Mesenchymal stem cell (in vitro differentiated cells and primary cell): ENCODE data around the gene CSF2RB. TPM values are rescaled to one million over a fixed set of nuclear protein-coding genes. Genes with fewer than 3 reads are reported as not detected.
A peak's percentile ranks its signal among the peaks of the same experiment; 100 is the strongest.

Source experiments
- DNase-seq: peaks from one replicate; pipeline ENCODE4 v3.0.0-alpha.2; 2013
- H2AFZ ChIP-seq: one replicate; pipeline ENCODE4 v1.6.1; 2013; ENCODE audit warnings: low read depth, mild to moderate bottlenecking, control low read depth, inconsistent platforms, low read length, moderate library complexity
- H2AK5ac ChIP-seq: 2 replicates; pipeline ENCODE4 v1.6.1; 2013; ENCODE audit warnings: low read length, moderate library complexity, mild to moderate bottlenecking, inconsistent platforms; ENCODE audit not compliant: severe bottlenecking
- H2BK120ac ChIP-seq: one replicate; pipeline ENCODE4 v1.6.1; 2013; ENCODE audit warnings: low read depth, mild to moderate bottlenecking, inconsistent platforms, low read length, moderate library complexity
- H2BK12ac ChIP-seq, 2 experiments: one replicate each; pipeline ENCODE4 v1.6.1; 2013; ENCODE audit warnings: inconsistent platforms in 2 of 2, low read length in 2 of 2, mild to moderate bottlenecking in 2 of 2, moderate library complexity in 2 of 2, control low read depth in 1 of 2
- H2BK15ac ChIP-seq: one replicate; pipeline ENCODE4 v1.6.1; 2013; ENCODE audit warnings: mild to moderate bottlenecking, low read depth, inconsistent platforms; ENCODE audit not compliant: poor library complexity, severe bottlenecking
- H2BK5ac ChIP-seq: 2 replicates; pipeline ENCODE4 v1.6.1; 2013; ENCODE audit warnings: low read depth, mild to moderate bottlenecking, low read length, control low read depth, inconsistent platforms; ENCODE audit not compliant: poor library complexity, severe bottlenecking
- H3K14ac ChIP-seq, 2 experiments: one replicate each; pipeline ENCODE4 v1.6.1; 2013; ENCODE audit warnings: inconsistent platforms in 2 of 2, low read length in 2 of 2, control low read depth in 1 of 2, mild to moderate bottlenecking in 1 of 2, moderate library complexity in 1 of 2
- H3K18ac ChIP-seq, 2 experiments: one replicate each; pipeline ENCODE4 v1.6.1; 2013; ENCODE audit warnings: inconsistent platforms in 2 of 2, low read length in 2 of 2, control low read depth in 1 of 2, low read depth in 1 of 2, mild to moderate bottlenecking in 1 of 2
- H3K23ac ChIP-seq, 2 experiments: one replicate each; pipeline ENCODE4 v1.6.1; 2013; ENCODE audit warnings: inconsistent platforms in 2 of 2, low read length in 2 of 2, mild to moderate bottlenecking in 2 of 2, moderate library complexity in 2 of 2, control low read depth in 1 of 2
- H3K27ac ChIP-seq: 2 replicates; pipeline ENCODE4 v1.5.1; 2013; ENCODE audit warnings: mild to moderate bottlenecking, moderate library complexity, low read length, control low read depth, inconsistent platforms; ENCODE audit not compliant: poor library complexity, severe bottlenecking
- H3K27me3 ChIP-seq, 2 experiments: 2 replicates each; pipeline versions ENCODE4 v1.6.1 to v1.7.0; 2013; ENCODE audit warnings: low read length in 2 of 2, mild to moderate bottlenecking in 2 of 2, moderate library complexity in 2 of 2, control low read depth in 1 of 2, inconsistent platforms in 1 of 2; ENCODE audit not compliant: control insufficient read depth in 1 of 2, insufficient read depth in 1 of 2
- H3K36me3 ChIP-seq, 2 experiments: 2 replicates each; pipeline versions ENCODE4 v1.6.1 to v1.7.0; 2013; ENCODE audit warnings: low read length in 2 of 2, control low read depth in 1 of 2, inconsistent platforms in 1 of 2, low read depth in 1 of 2, mild to moderate bottlenecking in 1 of 2; ENCODE audit not compliant: insufficient read depth in 2 of 2, control insufficient read depth in 1 of 2
- H3K4ac ChIP-seq, 2 experiments: one replicate each; pipeline ENCODE4 v1.6.1; 2013; ENCODE audit warnings: inconsistent platforms in 2 of 2, low read length in 2 of 2, mild to moderate bottlenecking in 2 of 2, moderate library complexity in 2 of 2, control low read depth in 1 of 2, low read depth in 1 of 2
- H3K4me1 ChIP-seq: 2 replicates; pipeline ENCODE4 v1.6.1; 2013; ENCODE audit warnings: low read depth, low read length, control low read depth; ENCODE audit not compliant: control insufficient read depth, insufficient read depth
- H3K4me2 ChIP-seq: 2 replicates; pipeline ENCODE4 v1.6.1; 2013; ENCODE audit warnings: low read length, mild to moderate bottlenecking, inconsistent platforms; ENCODE audit not compliant: poor library complexity, severe bottlenecking
- H3K4me3 ChIP-seq, 2 experiments: 2 replicates each; pipeline versions ENCODE4 v1.5.1 to v1.7.0; 2013; ENCODE audit warnings: low read length in 2 of 2, mild to moderate bottlenecking in 2 of 2, control low read depth in 1 of 2, low read depth in 1 of 2; ENCODE audit not compliant: insufficient read depth in 1 of 2
- H3K79me1 ChIP-seq: replicated peaks from 2 replicates; pipeline ENCODE4 v1.6.1; 2013; ENCODE audit warnings: mild to moderate bottlenecking, control low read depth, low read length, inconsistent platforms; ENCODE audit not compliant: poor library complexity, severe bottlenecking
- H3K9ac ChIP-seq: 2 replicates; pipeline ENCODE4 v1.7.0; 2013; ENCODE audit warnings: mild to moderate bottlenecking, low read length, moderate library complexity
- H3K9me3 ChIP-seq: 2 replicates; pipeline ENCODE4 v1.7.0; 2013; ENCODE audit warnings: mild to moderate bottlenecking, low read length; ENCODE audit not compliant: control insufficient read depth
- H4K8ac ChIP-seq: one replicate; pipeline ENCODE4 v1.6.1; 2013; ENCODE audit warnings: inconsistent platforms, mild to moderate bottlenecking, low read length, moderate library complexity
- H4K91ac ChIP-seq: one replicate; pipeline ENCODE4 v1.6.1; 2013; ENCODE audit warnings: mild to moderate bottlenecking, low read length, inconsistent platforms
- WGBS: methylation state at CpG from one replicate; pipeline ENCODE4 v1.1.7; 2013; ENCODE audit warnings: mixed read lengths; 5-methylcytosine and 5-hydroxymethylcytosine counted together
- polyA plus RNA-seq, 2 experiments: library from polyadenylated mRNA; stranded (reverse); fragments of 200-250 nt; gene quantifications; one replicate each; pipeline ENCODE4 v1.2.3, GENCODE V29; 2013

CSF2RB gene
- polyA plus RNA-seq (2013, experiment 1 of 2): not detected
- polyA plus RNA-seq (2013, experiment 2 of 2): not detected

DNA sequence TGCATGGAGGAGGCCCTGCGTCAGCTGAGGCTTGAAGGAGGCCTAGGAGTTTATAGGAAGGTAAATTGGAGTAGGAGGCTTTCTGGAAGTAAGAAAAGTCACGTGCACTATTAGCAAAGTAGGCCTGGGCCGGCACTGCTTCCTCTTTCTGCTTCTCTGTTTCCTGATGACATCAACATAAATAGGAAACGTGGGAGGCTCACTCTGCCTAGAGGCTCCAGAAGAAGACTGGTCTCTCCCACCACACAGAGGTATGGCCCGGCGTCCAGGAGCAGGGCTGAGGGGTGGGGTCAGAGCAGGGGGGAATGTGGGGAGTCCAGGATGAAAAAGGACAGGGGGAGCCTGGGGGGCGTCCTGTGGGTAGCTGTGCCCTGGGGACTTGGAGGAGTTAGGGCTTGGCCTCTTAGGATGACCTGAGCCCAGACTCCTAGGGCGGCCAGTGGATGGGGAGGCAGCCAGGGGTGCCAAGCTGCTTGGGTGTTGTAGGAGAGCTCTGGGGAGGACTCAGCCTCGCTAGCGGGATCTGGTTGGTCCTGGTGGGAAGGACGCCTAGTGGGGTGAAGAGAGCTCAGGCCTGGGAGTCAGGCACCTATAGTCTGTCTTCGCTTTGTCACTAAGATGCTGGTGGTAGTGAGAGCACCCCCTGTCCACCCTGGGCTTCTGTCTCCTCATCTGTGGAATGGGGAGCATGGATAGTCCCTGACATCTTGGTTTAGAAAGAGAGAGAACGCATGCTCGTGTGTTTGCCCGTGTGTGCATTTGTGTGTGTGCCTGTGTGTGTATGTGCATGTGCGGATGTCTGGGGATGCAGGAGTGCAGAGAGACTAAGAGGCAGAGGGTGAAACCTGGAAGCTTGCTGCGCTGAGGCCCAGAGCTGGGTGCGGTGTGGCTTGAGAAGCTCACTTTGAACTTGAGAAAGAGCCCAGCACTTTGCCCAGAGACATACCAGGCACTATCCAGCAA lies at the start of gene CSF2RB:
TSS of gene CSF2RB (plus strand) at position 202 of the 963 bp plus-strand sequence. CDS start 8,580 bp downstream, outside the sequence.
- Histone ChIP-seq H2AFZ (no peak within 1 kb of the TSS), H3K36me3 (no peaks in the 10 kb centered on the region), H3K14ac (no peak within 1 kb of the TSS), H3K9me3 (peaks cover 3% of the 10 kb centered on the region), H3K9ac (no peak within 1 kb of the TSS), H3K79me1 (no peaks in the 10 kb centered on the region), H3K4me1 (peaks cover 10% of the 10 kb centered on the region), H2BK12ac (no peak within 1 kb of the TSS), H3K18ac (no peak within 1 kb of the TSS), H2AK5ac (no peak within 1 kb of the TSS), H3K4me3 (no peak within 1 kb of the TSS), H4K91ac (no peak within 1 kb of the TSS), H3K27me3 (peaks cover 3 to 65% of the 10 kb centered on the region in 2 experiments), H3K4me2 (peak within 1 kb of the TSS; percentile 16), H3K23ac (peak within 1 kb of the TSS in 1 of 2 experiments; percentile 83), H2BK120ac (no peak within 1 kb of the TSS), H3K27ac (no peak within 1 kb of the TSS), H2BK5ac (no peak within 1 kb of the TSS), H4K8ac (no peak within 1 kb of the TSS), H2BK15ac (no peak within 1 kb of the TSS), H3K4ac (no peak within 1 kb of the TSS)
- WGBS: 76% methylated on average over 15 of the region's 18 CpGs
- no peak for DNase-seq

DNA sequence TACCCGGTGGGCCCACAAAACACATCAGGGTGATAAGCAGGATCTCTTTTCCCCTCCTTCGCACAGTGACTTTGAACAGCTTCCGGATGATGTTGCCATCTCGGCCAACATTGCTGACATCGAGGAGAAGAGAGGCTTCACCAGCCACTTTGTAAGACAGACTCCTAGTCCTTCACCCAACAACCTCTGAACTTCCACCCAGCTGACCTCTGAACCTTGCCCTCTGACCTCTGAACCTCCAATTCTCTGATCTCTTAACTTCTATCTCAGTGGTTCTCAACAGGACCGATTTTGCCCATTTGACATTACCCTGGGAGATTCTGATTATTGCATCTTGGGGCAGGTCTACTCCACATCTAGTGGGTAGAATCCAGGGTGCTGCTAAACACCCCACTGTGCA lies 49.4 kb upstream of the CSF2RB start:
- H3K14ac ChIP-seq: no peak overlapping the region
- H3K23ac ChIP-seq: no peak overlapping the region
- peaks cover 2% of the 10 kb centered on the region for H3K4me1 ChIP-seq
- H2BK15ac ChIP-seq: no peak overlapping the region
- H4K8ac ChIP-seq: no peak overlapping the region
- H2BK12ac ChIP-seq: no peak overlapping the region
- no peak overlapping the region for H2AFZ ChIP-seq
- H3K4ac ChIP-seq: no peak overlapping the region
- H2BK120ac ChIP-seq: no peak overlapping the region
- DNase-seq: no peak
- H3K9me3 ChIP-seq: no peaks in the 10 kb centered on the region
- H3K36me3 ChIP-seq: no peaks in the 10 kb centered on the region
- peaks cover 21 to 67% of the 10 kb centered on the region in 2 experiments for H3K27me3 ChIP-seq
- no peak overlapping the region for H4K91ac ChIP-seq
- WGBS: 91% methylated on average over 6 of the region's 6 CpGs
- H3K9ac ChIP-seq: no peak overlapping the region
- no peak overlapping the region for H2AK5ac ChIP-seq
- H2BK5ac ChIP-seq: no peak overlapping the region
- H3K4me2 ChIP-seq: no peak overlapping the region
- no peak overlapping the region for H3K27ac ChIP-seq
- no peak overlapping the region for H3K4me3 ChIP-seq
- H3K79me1 ChIP-seq: no peaks in the 10 kb centered on the region
- no peak overlapping the region for H3K18ac ChIP-seq

GRCh38 chr22:36864454-36865215 lies 48.8 kb upstream of the CSF2RB start:
- Histone ChIP-seq H2BK12ac (no peak overlapping the region), H3K4me3 (no peak overlapping the region), H3K4me2 (no peak overlapping the region), H3K4ac (no peak overlapping the region), H4K91ac (no peak overlapping the region), H4K8ac (no peak overlapping the region), H3K79me1 (no peaks in the 10 kb centered on the region), H2AK5ac (no peak overlapping the region), H3K23ac (no peak overlapping the region), H3K27me3 (peaks cover 24 to 67% of the 10 kb centered on the region in 2 experiments), H3K36me3 (no peaks in the 10 kb centered on the region), H3K4me1 (peaks cover 2% of the 10 kb centered on the region), H3K18ac (no peak overlapping the region), H3K14ac (no peak overlapping the region), H2AFZ (no peak overlapping the region), H2BK15ac (no peak overlapping the region), H3K27ac (no peak overlapping the region), H2BK120ac (no peak overlapping the region), H3K9ac (no peak overlapping the region), H3K9me3 (no peaks in the 10 kb centered on the region), H2BK5ac (no peak overlapping the region)
- DNase-seq: no peak
- 90% methylated on average over 14 of the region's 14 CpGs for WGBS

GRCh38 chr22:36865346-36865745 lies 48.1 kb upstream of the CSF2RB start:
- Histone ChIP-seq H3K4me2 (no peak overlapping the region), H3K27me3 (peaks cover 31 to 73% of the 10 kb centered on the region in 2 experiments), H3K9me3 (no peaks in the 10 kb centered on the region), H2BK12ac (no peak overlapping the region), H2AK5ac (no peak overlapping the region), H3K36me3 (no peaks in the 10 kb centered on the region), H2BK5ac (no peak overlapping the region), H3K23ac (peak overlapping the region in 1 of 2 experiments; percentile 53), H4K91ac (no peak overlapping the region), H3K4me1 (peaks cover 2% of the 10 kb centered on the region), H2BK15ac (no peak overlapping the region), H3K18ac (no peak overlapping the region), H3K27ac (no peak overlapping the region), H3K9ac (no peak overlapping the region), H3K79me1 (no peaks in the 10 kb centered on the region), H3K4me3 (no peak overlapping the region), H4K8ac (no peak overlapping the region), H2BK120ac (no peak overlapping the region), H2AFZ (no peak overlapping the region), H3K4ac (no peak overlapping the region), H3K14ac (no peak overlapping the region)
- WGBS: 24% methylated on average over 13 of the region's 13 CpGs
- no peak for DNase-seq
